Activated CD8-positive, alpha-beta memory T cell treated with anti-CD3 and anti-CD28 coated beads, Interleukin-2, amount 50 U/mL, for 24 hours (primary cell): ENCODE measurements around the gene SPON1.
"Not testable (repeated sequence)": the region's sequence is repeated elsewhere in the genome, so short reads cannot be mapped to it uniquely, and the experiment has no call there.

Experiments
- DNase-seq: peaks from one replicate; pipeline ENCODE4 v3.0.0-alpha.2; 2020; ENCODE audit errors: extremely low read depth

SPON1 gene

GRCh38 chr11:14124886-14125285, 162.4 kb downstream of the SPON1 start:
- no peak for DNase-seq

- no peak for DNase-seq
These were observed 163.0 kb downstream of the SPON1 start for GRCh38 chr11:14125529-14125928.

GRCh38 chr11:14127679-14128078, 165.2 kb downstream of the SPON1 start:
- DNase-seq = no peak

GRCh38 chr11:14132312-14132711, 169.8 kb downstream of the SPON1 start:
- DNase-seq = no peak

- no peak for DNase-seq
These were observed 170.9 kb downstream of the SPON1 start for GRCh38 chr11:14133381-14133780.

GRCh38 chr11:14136561-14136960, 174.0 kb downstream of the SPON1 start:
- no peak for DNase-seq

GRCh38 chr11:14137284-14137683, 174.8 kb downstream of the SPON1 start:
- DNase-seq = no peak

GRCh38 chr11:14140991-14141390, 178.5 kb downstream of the SPON1 start:
- no peak for DNase-seq

GRCh38 chr11:14141676-14142075, 179.2 kb downstream of the SPON1 start:
- no peak for DNase-seq

- DNase-seq = no peak
These were observed 182.4 kb downstream of the SPON1 start for GRCh38 chr11:14144934-14145333.

- no peak for DNase-seq
These were observed 186.2 kb downstream of the SPON1 start for GRCh38 chr11:14148653-14149273.

- DNase-seq = no peak
These were observed 187.2 kb downstream of the SPON1 start for GRCh38 chr11:14149683-14150082.

- DNase-seq = no peak
These were observed 188.4 kb downstream of the SPON1 start for GRCh38 chr11:14150878-14151277.

GRCh38 chr11:14154103-14154502, 191.6 kb downstream of the SPON1 start:
- DNase-seq = not testable (repeated sequence)

GRCh38 chr11:14158393-14158792, 195.9 kb downstream of the SPON1 start:
- DNase-seq = no peak

- DNase-seq = no peak
These were observed 201.1 kb downstream of the SPON1 start for GRCh38 chr11:14163576-14163975.

- DNase-seq = not testable (repeated sequence)
These were observed 211.2 kb downstream of the SPON1 start for GRCh38 chr11:14173679-14174078.

GRCh38 chr11:14179116-14179820, 216.7 kb downstream of the SPON1 start:
- no peak for DNase-seq

- DNase-seq = no peak
These were observed 218.6 kb downstream of the SPON1 start for GRCh38 chr11:14181121-14181520.

- DNase-seq = no peak
These were observed 220.4 kb downstream of the SPON1 start for GRCh38 chr11:14182833-14183364.

- DNase-seq = no peak
These were observed 221.8 kb downstream of the SPON1 start for GRCh38 chr11:14184028-14184940.

GRCh38 chr11:14185461-14185860, 222.9 kb downstream of the SPON1 start:
- DNase-seq = no peak
